Measurements from ENCODE around the gene STARD3.

Gene STARD3

GRCh38 chr17:39671651-39672521 lies 34.9 kb downstream of the STARD3 start:
- ChIA-PET CTCF (interaction anchor here (0.5 to 6.1 kb wide), 10 partner anchors 13 to 186 kb away, joined by 3 to 77 read pairs (median 4); partner anchors contain the start of gene ERBB2), POLR2A (interaction anchor here (1.1 to 2.4 kb wide), 2 partner anchors 15 to 28 kb away, joined by 4 to 15 read pairs; partner anchors contain the start of genes ERBB2 and PGAP3)
- no peak for DNase-seq (ENCODE audit: extremely low spot score)
- no peak for TF ChIP-seq BHLHE40 (IDR thresholded peaks at IDR 0.05; ENCODE audit: borderline replicate concordance)
- TF ChIP-seq SP1 (IDR thresholded peaks at IDR 0.05): no peak
- no peak for TF ChIP-seq ELF4 (IDR thresholded peaks at IDR 0.05)
- no peak for TF ChIP-seq ARNT (IDR thresholded peaks at IDR 0.05)
- no peak for TF ChIP-seq FOXM1 (IDR thresholded peaks at IDR 0.05; ENCODE audit: borderline replicate concordance)
- no peak for TF ChIP-seq HDGF (IDR thresholded peaks at IDR 0.05; ENCODE audit: borderline replicate concordance)
- no peak for TF ChIP-seq L3MBTL2 (conservative IDR thresholded peaks at IDR 0.05)
- no peak for TF ChIP-seq CTBP1 (IDR thresholded peaks at IDR 0.05; ENCODE audit: borderline replicate concordance)
- TF ChIP-seq FOXK2 (IDR thresholded peaks at IDR 0.05): no peak
- no peak for TF ChIP-seq ZNF384 (IDR thresholded peaks at IDR 0.05)
- no peak for TF ChIP-seq NFRKB (IDR thresholded peaks at IDR 0.05)
- TF ChIP-seq LEF1 (IDR thresholded peaks at IDR 0.05; ENCODE audit: borderline replicate concordance): no peak
- TF ChIP-seq FOXA1 (IDR thresholded peaks at IDR 0.05): no peak
- TF ChIP-seq SUZ12 (IDR thresholded peaks at IDR 0.05): no peak

GRCh38 chr17:39672522-39673334 lies 35.8 kb downstream of the STARD3 start:
- no peak for DNase-seq (ENCODE audit: extremely low spot score)
- ChIA-PET CTCF (interaction anchor here (0.8 to 6.1 kb wide), 4 partner anchors 19 to 83 kb away, joined by 3 to 77 read pairs (median 16); no protein-coding TSS in a partner anchor), POLR2A (interaction anchor here (1.0 to 2.4 kb wide), 4 partner anchors 15 to 27 kb away, joined by 4 to 15 read pairs (median 8); partner anchors contain the start of genes ERBB2 and PGAP3)
- TF ChIP-seq CTBP1 (IDR thresholded peaks at IDR 0.05; ENCODE audit: borderline replicate concordance): no peak
- TF ChIP-seq FOXK2 (IDR thresholded peaks at IDR 0.05): no peak
- TF ChIP-seq PKNOX1 (IDR thresholded peaks at IDR 0.05): no peak
- TF ChIP-seq NFRKB (IDR thresholded peaks at IDR 0.05): no peak
- TF ChIP-seq FOXM1 (IDR thresholded peaks at IDR 0.05; ENCODE audit: borderline replicate concordance): no peak
- no peak for TF ChIP-seq BHLHE40 (IDR thresholded peaks at IDR 0.05; ENCODE audit: borderline replicate concordance)
- no peak for TF ChIP-seq SUZ12 (IDR thresholded peaks at IDR 0.05)
- no peak for TF ChIP-seq FOXA1 (IDR thresholded peaks at IDR 0.05)
- TF ChIP-seq SP1 (IDR thresholded peaks at IDR 0.05): no peak
- TF ChIP-seq LEF1 (IDR thresholded peaks at IDR 0.05; ENCODE audit: borderline replicate concordance): no peak
- no peak for TF ChIP-seq TARDBP (IDR thresholded peaks at IDR 0.05)
- no peak for TF ChIP-seq ARNT (IDR thresholded peaks at IDR 0.05)
- no peak for TF ChIP-seq ZNF384 (IDR thresholded peaks at IDR 0.05)
- TF ChIP-seq L3MBTL2 (conservative IDR thresholded peaks at IDR 0.05): no peak

- POLR2A ChIA-PET: interaction anchor here (1.0 to 2.3 kb wide), 2 partner anchors 15 to 26 kb away, joined by 4 to 12 read pairs; partner anchors contain the start of genes ERBB2 and PGAP3
- TF ChIP-seq BHLHE40 (IDR thresholded peaks at IDR 0.05; ENCODE audit: borderline replicate concordance) (no peak), FOXA1 (IDR thresholded peaks at IDR 0.05) (no peak)
- DNase-seq (ENCODE audit: extremely low spot score): no peak
- CTCF ChIA-PET: interaction anchor here (1.3 to 6.1 kb wide), 2 partner anchors 19 to 51 kb away, joined by 3 to 77 read pairs; no protein-coding TSS in a partner anchor
Observed at GRCh38 chr17:39673335-39674081, 36.6 kb downstream of the STARD3 start.

GRCh38 chr17:39674179-39674578 lies 37.2 kb downstream of the STARD3 start:
- ChIA-PET CTCF (interaction anchor here (0.6 to 6.1 kb wide), 4 partner anchors 19 to 437 kb away, joined by 3 to 77 read pairs (median 3); no protein-coding TSS in a partner anchor), POLR2A (interaction anchor here (2.3 kb wide), 1 partner anchor 14 kb away, joined by 12 read pairs; the partner anchor contains the start of gene PGAP3)
- TF ChIP-seq ARNT (IDR thresholded peaks at IDR 0.05) (no peak), TARDBP (IDR thresholded peaks at IDR 0.05) (no peak), HDGF (IDR thresholded peaks at IDR 0.05; ENCODE audit: borderline replicate concordance) (no peak), BHLHE40 (IDR thresholded peaks at IDR 0.05; ENCODE audit: borderline replicate concordance) (no peak), PKNOX1 (IDR thresholded peaks at IDR 0.05) (no peak), L3MBTL2 (conservative IDR thresholded peaks at IDR 0.05) (no peak), SUZ12 (IDR thresholded peaks at IDR 0.05) (no peak), SP1 (IDR thresholded peaks at IDR 0.05) (no peak), ZNF384 (IDR thresholded peaks at IDR 0.05) (no peak), FOXM1 (IDR thresholded peaks at IDR 0.05; ENCODE audit: borderline replicate concordance) (no peak), FOXK2 (IDR thresholded peaks at IDR 0.05) (no peak), NFRKB (IDR thresholded peaks at IDR 0.05) (no peak), CTBP1 (IDR thresholded peaks at IDR 0.05; ENCODE audit: borderline replicate concordance) (no peak)
- DNase-seq (ENCODE audit: extremely low spot score): no peak

- CTCF ChIA-PET: interaction anchor here (0.6 to 1.6 kb wide), 4 partner anchors 40 to 436 kb away, joined by 3 to 4 read pairs (median 3); no protein-coding TSS in a partner anchor
- POLR2A ChIA-PET: interaction anchor here (1.2 to 2.3 kb wide), 2 partner anchors 13 to 14 kb away, joined by 4 to 12 read pairs; partner anchors contain the start of gene PGAP3
- DNase-seq (ENCODE audit: extremely low spot score): no peak
- no peak for TF ChIP-seq ELF4 (IDR thresholded peaks at IDR 0.05)
- TF ChIP-seq LEF1 (IDR thresholded peaks at IDR 0.05; ENCODE audit: borderline replicate concordance): no peak
- no peak for TF ChIP-seq SP1 (IDR thresholded peaks at IDR 0.05)
- no peak for TF ChIP-seq FOXA1 (IDR thresholded peaks at IDR 0.05)
- TF ChIP-seq HDGF (IDR thresholded peaks at IDR 0.05; ENCODE audit: borderline replicate concordance): no peak
- TF ChIP-seq ZNF384 (IDR thresholded peaks at IDR 0.05): no peak
- TF ChIP-seq TARDBP (IDR thresholded peaks at IDR 0.05): no peak
Observed at GRCh38 chr17:39674702-39675389, 37.9 kb downstream of the STARD3 start.

All from HEK293T (cell line).